ENCODE results near the gene ST6GALNAC5.

Gene ST6GALNAC5

GRCh38 chr1:77015748-77016341 lies 148.6 kb downstream of the ST6GALNAC5 start:
- H4K20me1 ChIP-seq = no peaks in the 10 kb centered on the region
- no peak overlapping the region; a peak in 1 of 22 replicates for H3K4me2 ChIP-seq
- TF ChIP-seq Cebpa-rat (IDR thresholded peaks at IDR 0.05) = no peak

GRCh38 chr1:77016386-77016985 lies 149.2 kb downstream of the ST6GALNAC5 start:
- H3K27ac ChIP-seq = no peak overlapping the region
- H3K36me3 ChIP-seq = no peaks in the 10 kb centered on the region
- H3K27me3 ChIP-seq = no peaks in the 10 kb centered on the region
- no peaks in the 10 kb centered on the region for H3K9me3 ChIP-seq (replicated peaks in 1 of 11)
- H3K4me2 ChIP-seq = no peak overlapping the region
- no peak for TF ChIP-seq Cebpa-rat (IDR thresholded peaks at IDR 0.05)
- no peaks in the 10 kb centered on the region for H4K20me1 ChIP-seq
- no peak overlapping the region for H3K9ac ChIP-seq
- H3K4me3 ChIP-seq = no peak overlapping the region
- H3K4me1 ChIP-seq = peaks cover 0 to 26% (median 20%) of the 10 kb centered on the region in 10 experiments; a peak in 16 of 20 replicates

More at GRCh38 chr1:77015748-77016341, 148.6 kb downstream of the ST6GALNAC5 start:
- no peak overlapping the region for H3K9ac ChIP-seq
- no peak overlapping the region for H3K27ac ChIP-seq
- no peak overlapping the region for H3K4me3 ChIP-seq
- H3K4me1 ChIP-seq = peaks cover 0 to 26% (median 20%) of the 10 kb centered on the region in 10 experiments; a peak in 16 of 20 replicates
- no peaks in the 10 kb centered on the region for H3K36me3 ChIP-seq
- H3K9me3 ChIP-seq (replicated peaks in 1 of 11) = no peaks in the 10 kb centered on the region
- H3K27me3 ChIP-seq = no peaks in the 10 kb centered on the region

GRCh38 chr1:77018311-77018710 lies 151.0 kb downstream of the ST6GALNAC5 start:
- no peak for TF ChIP-seq Cebpa-rat (IDR thresholded peaks at IDR 0.05)
- Histone ChIP-seq H3K9me3 (replicated peaks in 1 of 11) (no peaks in the 10 kb centered on the region), H3K9ac (peak overlapping the region in 4 of 11 experiments; percentile 29 to 60 (median 46); a peak in 4 of 22 replicates), H4K20me1 (no peaks in the 10 kb centered on the region), H3K4me1 (peaks cover 0 to 26% (median 20%) of the 10 kb centered on the region in 10 experiments; a peak in 16 of 20 replicates), H3K4me2 (peak overlapping the region in 9 of 11 experiments; percentile 11 to 72 (median 62); a peak in 17 of 22 replicates), H3K27ac (peak overlapping the region in 5 of 11 experiments; percentile 28 to 76 (median 66); a peak in 10 of 22 replicates), H3K4me3 (no peak overlapping the region), H3K27me3 (no peaks in the 10 kb centered on the region), H3K36me3 (no peaks in the 10 kb centered on the region)

GRCh38 chr1:77018761-77019160 lies 151.5 kb downstream of the ST6GALNAC5 start:
- Histone ChIP-seq H3K36me3 (no peaks in the 10 kb centered on the region), H3K4me2 (peak overlapping the region in 9 of 11 experiments; percentile 11 to 72 (median 62); a peak in 18 of 22 replicates), H3K4me1 (peaks cover 0 to 26% (median 20%) of the 10 kb centered on the region in 10 experiments; a peak in 16 of 20 replicates), H3K9me3 (replicated peaks in 1 of 11) (no peaks in the 10 kb centered on the region), H4K20me1 (no peaks in the 10 kb centered on the region), H3K27me3 (no peaks in the 10 kb centered on the region), H3K4me3 (no peak overlapping the region), H3K9ac (peak overlapping the region in 4 of 11 experiments; percentile 29 to 60 (median 46); a peak in 4 of 22 replicates), H3K27ac (peak overlapping the region in 5 of 11 experiments; percentile 28 to 76 (median 66); a peak in 10 of 22 replicates)
- TF ChIP-seq Cebpa-rat (IDR thresholded peaks at IDR 0.05) = peak in 3 of 11 experiments; percentile 51 to 75 (median 61); a peak in 5 of 22 replicates

- Histone ChIP-seq H3K4me2 (no peak overlapping the region), H3K9me3 (replicated peaks in 1 of 11) (no peaks in the 10 kb centered on the region), H4K20me1 (no peaks in the 10 kb centered on the region), H3K36me3 (no peaks in the 10 kb centered on the region), H3K4me3 (no peak overlapping the region), H3K9ac (no peak overlapping the region), H3K27ac (no peak overlapping the region), H3K4me1 (peaks cover 0 to 26% (median 20%) of the 10 kb centered on the region in 10 experiments; a peak in 16 of 20 replicates), H3K27me3 (no peaks in the 10 kb centered on the region)
- no peak for TF ChIP-seq Cebpa-rat (IDR thresholded peaks at IDR 0.05)
Measured at GRCh38 chr1:77021732-77022131, 154.5 kb downstream of the ST6GALNAC5 start.

- H3K4me3 ChIP-seq = no peak overlapping the region
- H3K9me3 ChIP-seq (replicated peaks in 1 of 11) = no peaks in the 10 kb centered on the region
- H3K4me1 ChIP-seq = peaks cover 0 to 7% (median 3%) of the 10 kb centered on the region in 10 experiments; a peak in 15 of 20 replicates
- H3K9ac ChIP-seq = no peak overlapping the region
- H3K27ac ChIP-seq = no peak overlapping the region
- H3K4me2 ChIP-seq = no peak overlapping the region
- no peak for TF ChIP-seq Cebpa-rat (IDR thresholded peaks at IDR 0.05)
- no peaks in the 10 kb centered on the region for H3K36me3 ChIP-seq
- no peaks in the 10 kb centered on the region for H4K20me1 ChIP-seq
- H3K27me3 ChIP-seq = no peaks in the 10 kb centered on the region
Measured at GRCh38 chr1:77024500-77024899, 157.2 kb downstream of the ST6GALNAC5 start.

- no peak overlapping the region for H3K4me2 ChIP-seq
- H3K4me1 ChIP-seq = no peaks in the 10 kb centered on the region
- no peaks in the 10 kb centered on the region for H3K36me3 ChIP-seq
- no peaks in the 10 kb centered on the region for H4K20me1 ChIP-seq
- TF ChIP-seq Cebpa-rat (IDR thresholded peaks at IDR 0.05) = no peak
- no peaks in the 10 kb centered on the region for H3K27me3 ChIP-seq
- H3K9ac ChIP-seq = no peak overlapping the region
- H3K9me3 ChIP-seq (replicated peaks in 1 of 11) = no peaks in the 10 kb centered on the region
- no peak overlapping the region for H3K4me3 ChIP-seq
- H3K27ac ChIP-seq = no peak overlapping the region
Measured at GRCh38 chr1:77025599-77025998, 158.3 kb downstream of the ST6GALNAC5 start.

GRCh38 chr1:77026135-77026534 lies 158.9 kb downstream of the ST6GALNAC5 start:
- H4K20me1 ChIP-seq = no peaks in the 10 kb centered on the region
- no peak for TF ChIP-seq Cebpa-rat (IDR thresholded peaks at IDR 0.05)

GRCh38 chr1:77026640-77027039 lies 159.4 kb downstream of the ST6GALNAC5 start:
- no peaks in the 10 kb centered on the region for H3K4me1 ChIP-seq
- H3K27ac ChIP-seq = no peak overlapping the region
- H3K4me3 ChIP-seq = no peak overlapping the region
- H3K4me2 ChIP-seq = no peak overlapping the region
- no peaks in the 10 kb centered on the region for H3K36me3 ChIP-seq
- no peak overlapping the region for H3K9ac ChIP-seq
- H3K27me3 ChIP-seq = no peaks in the 10 kb centered on the region
- H3K9me3 ChIP-seq (replicated peaks in 1 of 11) = no peaks in the 10 kb centered on the region
- H4K20me1 ChIP-seq = no peaks in the 10 kb centered on the region
- no peak for TF ChIP-seq Cebpa-rat (IDR thresholded peaks at IDR 0.05)

More at GRCh38 chr1:77026135-77026534, 158.9 kb downstream of the ST6GALNAC5 start:
- Histone ChIP-seq H3K27ac (no peak overlapping the region), H3K4me1 (no peaks in the 10 kb centered on the region), H3K4me3 (no peak overlapping the region), H3K36me3 (no peaks in the 10 kb centered on the region), H3K4me2 (no peak overlapping the region), H3K9me3 (replicated peaks in 1 of 11) (no peaks in the 10 kb centered on the region), H3K27me3 (no peaks in the 10 kb centered on the region), H3K9ac (no peak overlapping the region)
